Activated CD4-positive, alpha-beta T cell treated with anti-CD3 and anti-CD28 coated beads, Interleukin-2, amount 10 ng/mL, durations not matched to agents 7 days and 5 days (primary cell): ENCODE data around the gene TCP11L1. TPM values are rescaled to one million over a fixed set of nuclear protein-coding genes. Genes with fewer than 3 reads are reported as not detected.
"Not testable (repeated sequence)": the region's sequence is repeated elsewhere in the genome, so short reads cannot be mapped to it uniquely, and the experiment has no call there.

ENCODE experiments used
- CTCF ChIA-PET: fragments of 350-600 bp; sonication (Branson Sonifier 250); formaldehyde crosslinking; loops from one replicate; lab custom pipeline; 2021; ENCODE audit warnings: antibody characterized with exemption; lab: Charles Lee
- POLR2A ChIA-PET: fragments of 350-600 bp; sonication (Branson Sonifier 250); formaldehyde crosslinking; loops from one replicate; lab custom pipeline; 2021; ENCODE audit warnings: antibody characterized with exemption; lab: Charles Lee
- DNase-seq: peaks from one replicate; pipeline ENCODE4 v3.0.0-alpha.2; 2020
- H3K27ac Mint-ChIP-seq: one replicate; pipeline ENCODE4 v1.8.0; 2021; ENCODE audit warnings: mild to moderate bottlenecking, moderate library complexity, mixed read lengths
- H3K27me3 Mint-ChIP-seq: one replicate; pipeline ENCODE4 v1.8.0; 2021; ENCODE audit warnings: mixed read lengths
- H3K36me3 Mint-ChIP-seq: one replicate; pipeline ENCODE4 v1.8.0; 2021; ENCODE audit warnings: low read depth, mixed read lengths
- H3K4me1 Mint-ChIP-seq: one replicate; pipeline ENCODE4 v1.8.0; 2021; ENCODE audit warnings: mixed read lengths
- H3K4me3 Mint-ChIP-seq: one replicate; pipeline ENCODE4 v1.8.0; 2021; ENCODE audit warnings: mild to moderate bottlenecking, moderate library complexity, mixed read lengths
- H3K9me3 Mint-ChIP-seq: one replicate; pipeline ENCODE4 v1.8.0; 2021; ENCODE audit warnings: mixed read lengths
- total RNA-seq, 2 experiments: library from RNA; stranded (reverse); gene quantifications; one replicate each; pipeline ENCODE4 v1.2.3, GENCODE V29; 2021

Gene TCP11L1
- total RNA-seq, 2 experiments from 2014 or later, result 13.8 to 14.7 TPM

- ChIA-PET CTCF (no interaction called here), POLR2A (no interaction called here)
- Mint-ChIP-seq H3K27me3 (no peaks in the 10 kb centered on the region), H3K4me1 (no peaks in the 10 kb centered on the region), H3K36me3 (peaks cover 39% of the 10 kb centered on the region), H3K4me3 (no peak overlapping the region), H3K9me3 (no peaks in the 10 kb centered on the region), H3K27ac (no peak overlapping the region)
- no peak for DNase-seq
These were observed 54.8 kb downstream of the TCP11L1 start for GRCh38 chr11:33094157-33094556.

GRCh38 chr11:33103836-33104235, 64.5 kb downstream of the TCP11L1 start:
- ChIA-PET CTCF (interaction anchor here (2.0 kb wide), 1 partner anchor 16 kb away, joined by 6 read pairs; no protein-coding TSS in a partner anchor), POLR2A (no interaction called here)
- peaks cover 33% of the 10 kb centered on the region for H3K36me3 Mint-ChIP-seq
- no peak for DNase-seq
- no peaks in the 10 kb centered on the region for H3K27me3 Mint-ChIP-seq
- no peak overlapping the region for H3K27ac Mint-ChIP-seq
- no peaks in the 10 kb centered on the region for H3K4me1 Mint-ChIP-seq
- no peaks in the 10 kb centered on the region for H3K9me3 Mint-ChIP-seq
- no peak overlapping the region for H3K4me3 Mint-ChIP-seq

GRCh38 chr11:33109294-33109895, 70.0 kb downstream of the TCP11L1 start:
- ChIA-PET CTCF (interaction anchor here (1.4 kb wide), 1 partner anchor 17 kb away, joined by 6 read pairs; no protein-coding TSS in a partner anchor), POLR2A (no interaction called here)
- no peak for DNase-seq
- Mint-ChIP-seq H3K4me1 (no peaks in the 10 kb centered on the region), H3K36me3 (peaks cover 11% of the 10 kb centered on the region), H3K27me3 (no peaks in the 10 kb centered on the region), H3K27ac (no peak overlapping the region), H3K4me3 (no peak overlapping the region), H3K9me3 (no peaks in the 10 kb centered on the region)

DNA sequence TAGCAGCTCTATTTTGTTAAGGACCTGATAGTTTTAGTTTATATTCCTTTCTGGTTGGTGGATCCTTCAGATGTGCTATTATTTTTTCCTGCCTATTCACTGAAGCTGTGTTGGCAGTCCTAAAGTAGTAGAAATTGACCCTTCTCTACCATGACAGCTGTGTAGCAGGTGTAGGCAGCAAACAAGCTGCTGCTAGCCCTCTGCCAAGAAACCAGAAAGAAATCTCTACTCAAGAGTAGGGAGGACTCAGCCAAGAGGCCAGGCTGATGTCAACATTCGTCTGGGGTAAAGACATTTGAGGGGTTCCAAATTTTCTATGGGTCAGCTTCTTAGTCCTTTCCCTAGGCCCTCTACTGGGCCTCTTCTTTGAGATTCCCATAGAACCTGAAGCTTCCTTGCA, 70.7 kb downstream of the TCP11L1 start:
- Mint-ChIP-seq H3K27me3 (no peaks in the 10 kb centered on the region), H3K9me3 (no peaks in the 10 kb centered on the region), H3K36me3 (peaks cover 8% of the 10 kb centered on the region), H3K4me1 (no peaks in the 10 kb centered on the region), H3K4me3 (no peak overlapping the region), H3K27ac (no peak overlapping the region)
- CTCF ChIA-PET, result interaction anchor here (1.0 kb wide), 1 partner anchor 32 kb away, joined by 3 read pairs; no protein-coding TSS in a partner anchor
- DNase-seq, result no peak
- POLR2A ChIA-PET, result no interaction called here

- Mint-ChIP-seq H3K27ac (no peak overlapping the region), H3K27me3 (no peaks in the 10 kb centered on the region), H3K4me3 (no peak overlapping the region), H3K36me3 (peaks cover 1% of the 10 kb centered on the region), H3K4me1 (no peaks in the 10 kb centered on the region), H3K9me3 (no peaks in the 10 kb centered on the region)
- POLR2A ChIA-PET, result no interaction called here
- DNase-seq, result no peak
- CTCF ChIA-PET, result interaction anchor here (0.6 kb wide), 1 partner anchor 231 kb away, joined by 3 read pairs; no protein-coding TSS in a partner anchor
These were observed 77.2 kb downstream of the TCP11L1 start for GRCh38 chr11:33116535-33116934.

DNA sequence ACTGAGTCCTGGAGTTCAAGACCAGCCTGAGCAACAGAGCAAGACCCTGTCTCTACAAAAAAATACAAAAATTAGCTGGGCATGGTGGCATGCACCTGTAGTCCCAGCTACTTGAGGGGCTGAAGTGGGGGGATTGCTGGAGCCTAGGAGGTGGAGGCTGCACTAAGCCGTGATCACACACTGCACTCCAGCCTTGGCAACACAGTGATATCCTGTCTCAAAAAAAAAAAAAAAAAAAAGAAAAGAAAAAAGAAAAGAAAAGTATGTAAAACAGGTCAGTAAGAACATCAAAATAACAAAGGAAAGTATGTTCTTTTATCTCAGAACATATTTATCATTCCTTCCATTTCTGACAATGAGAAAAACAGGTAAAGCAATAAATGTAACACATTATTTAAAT, 83.3 kb downstream of the TCP11L1 start:
- H3K4me3 Mint-ChIP-seq, H3K4me1 Mint-ChIP-seq, H3K36me3 Mint-ChIP-seq, POLR2A ChIA-PET, H3K27ac Mint-ChIP-seq, CTCF ChIA-PET, H3K9me3 Mint-ChIP-seq, DNase-seq, H3K27me3 Mint-ChIP-seq: not testable (repeated sequence)

Other genes starting within 250 kb of the TCP11L1 start
- gene CCDC73, start 244.9 kb upstream of the TCP11L1 start, total RNA-seq, result not detected
- under 1 TPM; 0.25 to 0.30 TPM for gene PRRG4, start 209.6 kb upstream of the TCP11L1 start, total RNA-seq
- gene QSER1, start 146.8 kb upstream of the TCP11L1 start, total RNA-seq, result 10 to 100 TPM; 12.3 to 18.0 TPM
- 1 to 10 TPM; 1.6 TPM for gene DEPDC7, start 23.7 kb upstream of the TCP11L1 start, total RNA-seq
- gene CSTF3, start 121.9 kb downstream of the TCP11L1 start, total RNA-seq, result 10 to 100 TPM; 25.3 to 29.2 TPM
- 10 to 100 TPM; 41.3 to 43.8 TPM for gene HIPK3, start 217.8 kb downstream of the TCP11L1 start, total RNA-seq